ENCODE results near the gene ASCC3. TPM values are rescaled to one million over a fixed set of nuclear protein-coding genes. Genes with fewer than 3 reads are reported as not detected.
A peak's percentile ranks its signal among the peaks of the same experiment; 100 is the strongest.

The ASCC3 gene
- total RNA-seq, 1 donor from 2014 or later, result 57.9 TPM

DNA sequence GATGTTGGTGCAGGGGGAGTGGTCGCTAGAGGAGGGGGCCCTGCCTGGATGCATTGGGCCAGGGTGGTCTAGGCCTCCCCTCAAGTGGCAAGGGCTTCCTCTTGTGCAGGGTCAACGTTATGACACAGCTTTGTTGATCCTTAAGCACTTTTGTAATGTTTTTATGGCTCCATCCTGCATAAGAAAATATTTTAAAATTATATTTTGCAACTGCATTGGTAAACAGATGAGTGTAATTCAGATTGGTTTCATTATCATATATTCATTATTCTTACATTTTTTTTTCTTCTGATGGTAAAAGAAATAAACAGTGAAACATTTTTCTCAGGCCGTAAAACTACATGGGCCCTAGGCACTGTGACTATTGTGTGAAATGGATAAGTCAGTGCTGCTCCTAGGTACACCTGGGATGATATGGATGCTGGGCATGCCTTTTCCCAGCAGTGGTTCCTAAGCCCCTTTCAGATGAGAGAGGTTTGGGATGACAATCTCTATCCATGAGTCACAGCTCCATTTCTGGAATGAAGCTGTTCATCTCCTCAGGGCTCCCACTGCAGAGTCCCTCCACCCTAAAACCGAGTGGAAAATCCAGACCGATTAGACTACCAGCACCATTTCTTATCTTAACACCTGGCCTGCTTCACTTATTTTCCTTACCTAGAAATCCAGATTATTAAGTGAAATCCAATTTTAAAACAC is 410.6 kb downstream of the ASCC3 start:
- H3K36me3 Mint-ChIP-seq (ENCODE audit: low read depth, unreplicated experiment), result no peaks in the 10 kb centered on the region
- H3K4me3 Mint-ChIP-seq (ENCODE audit: unreplicated experiment), result no peak overlapping the region
- H3K27me3 Mint-ChIP-seq (ENCODE audit: unreplicated experiment), result peaks cover 26% of the 10 kb centered on the region
- H3K4me1 Mint-ChIP-seq (ENCODE audit: unreplicated experiment), result peaks cover 14% of the 10 kb centered on the region
- TF ChIP-seq, protein P1, sequence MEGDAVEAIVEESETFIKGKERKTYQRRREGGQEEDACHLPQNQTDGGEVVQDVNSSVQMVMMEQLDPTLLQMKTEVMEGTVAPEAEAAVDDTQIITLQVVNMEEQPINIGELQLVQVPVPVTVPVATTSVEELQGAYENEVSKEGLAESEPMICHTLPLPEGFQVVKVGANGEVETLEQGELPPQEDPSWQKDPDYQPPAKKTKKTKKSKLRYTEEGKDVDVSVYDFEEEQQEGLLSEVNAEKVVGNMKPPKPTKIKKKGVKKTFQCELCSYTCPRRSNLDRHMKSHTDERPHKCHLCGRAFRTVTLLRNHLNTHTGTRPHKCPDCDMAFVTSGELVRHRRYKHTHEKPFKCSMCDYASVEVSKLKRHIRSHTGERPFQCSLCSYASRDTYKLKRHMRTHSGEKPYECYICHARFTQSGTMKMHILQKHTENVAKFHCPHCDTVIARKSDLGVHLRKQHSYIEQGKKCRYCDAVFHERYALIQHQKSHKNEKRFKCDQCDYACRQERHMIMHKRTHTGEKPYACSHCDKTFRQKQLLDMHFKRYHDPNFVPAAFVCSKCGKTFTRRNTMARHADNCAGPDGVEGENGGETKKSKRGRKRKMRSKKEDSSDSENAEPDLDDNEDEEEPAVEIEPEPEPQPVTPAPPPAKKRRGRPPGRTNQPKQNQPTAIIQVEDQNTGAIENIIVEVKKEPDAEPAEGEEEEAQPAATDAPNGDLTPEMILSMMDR (IDR thresholded peaks at IDR 0.05; ENCODE audit: unreplicated experiment), result no peak
- no peak for DNase-seq (ENCODE audit: low spot score)
- H3K9me3 Mint-ChIP-seq (ENCODE audit: unreplicated experiment), result no peaks in the 10 kb centered on the region
- no peak overlapping the region for H3K27ac Mint-ChIP-seq (ENCODE audit: unreplicated experiment)

DNA sequence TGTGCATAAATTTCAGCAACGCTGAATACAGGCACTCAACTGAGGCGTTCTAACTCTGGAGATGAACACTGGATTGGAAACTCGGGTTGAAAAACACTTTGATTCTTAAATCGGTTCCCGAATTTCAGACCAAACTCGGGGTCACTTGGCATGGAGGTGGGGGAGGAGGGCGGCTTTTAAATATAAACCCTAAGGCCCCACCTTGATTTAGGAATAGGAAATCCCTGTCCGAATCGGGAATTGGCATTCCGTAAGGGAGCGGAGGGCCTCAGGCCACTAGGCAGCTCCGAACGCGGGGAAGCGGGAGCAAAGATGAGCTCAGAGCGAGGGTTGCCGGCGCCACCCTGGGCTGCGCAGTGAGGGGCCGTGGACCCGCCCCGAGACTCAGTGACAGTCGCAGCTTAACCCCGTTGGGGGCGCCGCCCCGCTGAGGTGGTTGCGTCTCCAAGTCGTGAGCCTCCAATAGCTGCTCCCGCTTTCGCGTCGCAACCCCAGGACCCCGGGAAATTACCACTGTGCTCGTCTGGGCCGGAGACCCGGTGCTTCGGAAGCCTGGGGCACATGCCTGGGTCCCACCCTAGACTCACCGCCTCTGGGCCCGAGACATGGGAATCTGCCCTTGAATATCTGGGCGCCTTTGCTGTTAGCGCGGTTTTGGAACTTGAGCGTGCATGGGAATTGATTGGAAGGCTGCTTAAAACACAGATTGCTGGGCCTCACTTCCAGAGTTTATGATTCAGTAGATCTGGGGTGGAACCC is 411.8 kb downstream of the ASCC3 start:
- TF ChIP-seq, protein P1 (IDR thresholded peaks at IDR 0.05; ENCODE audit: unreplicated experiment), result no peak
- Mint-ChIP-seq H3K27me3 (ENCODE audit: unreplicated experiment) (peaks cover 31% of the 10 kb centered on the region), H3K4me3 (ENCODE audit: unreplicated experiment) (no peak overlapping the region), H3K9me3 (ENCODE audit: unreplicated experiment) (no peaks in the 10 kb centered on the region), H3K27ac (ENCODE audit: unreplicated experiment) (no peak overlapping the region), H3K4me1 (ENCODE audit: unreplicated experiment) (peaks cover 14% of the 10 kb centered on the region), H3K36me3 (ENCODE audit: low read depth, unreplicated experiment) (no peaks in the 10 kb centered on the region)
- peak; percentile 27 for DNase-seq (ENCODE audit: low spot score)

DNA sequence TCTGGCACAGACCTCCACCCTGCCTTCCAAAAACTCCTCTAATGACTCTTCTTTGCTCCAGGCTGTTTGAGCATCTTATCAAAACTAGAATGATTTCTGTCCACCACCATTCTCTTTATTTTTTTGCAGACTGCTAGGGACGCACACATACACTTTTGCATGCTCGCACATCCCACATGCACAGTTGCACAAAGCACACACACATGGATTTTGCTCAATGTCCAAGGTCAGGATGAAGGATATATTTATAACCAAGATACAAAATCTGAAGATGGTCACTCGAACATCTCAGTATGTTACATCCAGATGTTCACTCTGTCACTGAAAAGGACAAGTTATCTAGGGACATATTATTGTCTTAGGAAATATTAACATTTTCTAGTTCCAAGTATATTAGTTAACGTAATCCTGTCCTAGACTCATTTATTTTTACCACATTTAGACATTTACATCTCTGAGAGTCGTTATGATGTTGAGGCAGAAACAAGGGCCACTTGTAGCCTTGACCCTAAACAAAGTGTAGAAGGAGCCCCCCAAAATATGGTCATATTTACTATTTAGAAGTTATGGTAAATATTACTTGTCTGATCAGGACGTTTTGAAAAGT is 413.0 kb downstream of the ASCC3 start:
- H3K36me3 Mint-ChIP-seq (ENCODE audit: low read depth, unreplicated experiment), result no peaks in the 10 kb centered on the region
- no peak overlapping the region for H3K27ac Mint-ChIP-seq (ENCODE audit: unreplicated experiment)
- no peak overlapping the region for H3K4me3 Mint-ChIP-seq (ENCODE audit: unreplicated experiment)
- peaks cover 38% of the 10 kb centered on the region for H3K27me3 Mint-ChIP-seq (ENCODE audit: unreplicated experiment)
- no peaks in the 10 kb centered on the region for H3K9me3 Mint-ChIP-seq (ENCODE audit: unreplicated experiment)
- TF ChIP-seq, protein P1 (IDR thresholded peaks at IDR 0.05; ENCODE audit: unreplicated experiment), result no peak
- no peak for DNase-seq (ENCODE audit: low spot score)
- peaks cover 21% of the 10 kb centered on the region for H3K4me1 Mint-ChIP-seq (ENCODE audit: unreplicated experiment)

DNA sequence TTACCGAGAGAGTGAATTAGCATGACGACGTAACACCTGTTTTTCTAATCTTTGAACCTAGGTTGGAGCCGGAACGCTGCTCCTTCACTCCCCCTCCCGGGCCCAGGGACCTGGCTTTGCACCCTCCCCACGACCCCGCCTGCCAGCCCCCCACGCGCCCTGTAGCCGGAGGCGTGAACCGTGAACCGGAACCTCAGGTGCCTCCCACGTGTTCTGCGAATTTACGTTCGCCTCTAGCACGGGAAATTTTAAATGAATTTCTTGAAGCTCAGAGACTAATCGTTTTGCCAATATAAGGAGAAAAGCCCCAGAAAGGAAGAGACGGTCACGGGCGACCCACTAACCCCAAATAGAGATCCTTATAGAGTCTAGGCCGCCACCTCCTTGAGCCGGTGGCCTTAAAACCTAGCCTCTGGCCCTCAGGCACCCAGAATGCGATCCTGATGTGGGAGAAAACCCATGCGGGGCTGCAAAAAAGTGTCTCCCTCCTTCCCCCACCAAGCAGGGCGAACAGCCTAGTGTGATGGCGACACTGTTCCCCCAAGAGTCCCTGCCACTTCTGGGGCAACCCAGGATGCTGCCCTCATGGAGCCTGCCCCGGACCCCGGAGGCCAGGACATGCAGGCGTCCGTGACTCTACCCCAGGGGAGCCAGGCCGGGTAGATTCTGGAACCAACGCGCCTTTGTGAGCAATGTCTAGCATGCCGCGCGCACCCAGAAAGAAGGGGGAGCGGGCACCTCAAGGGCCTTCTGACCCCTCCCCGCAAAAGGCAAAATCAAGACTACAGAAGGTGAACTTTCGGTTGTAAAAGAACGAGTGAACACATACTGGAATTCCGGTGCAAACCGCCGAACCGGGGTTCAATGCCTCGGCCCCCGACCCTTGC is 413.8 kb downstream of the ASCC3 start:
- Mint-ChIP-seq H3K4me1 (ENCODE audit: unreplicated experiment) (peaks cover 22% of the 10 kb centered on the region), H3K9me3 (ENCODE audit: unreplicated experiment) (no peaks in the 10 kb centered on the region), H3K27me3 (ENCODE audit: unreplicated experiment) (peaks cover 44% of the 10 kb centered on the region), H3K27ac (ENCODE audit: unreplicated experiment) (no peak overlapping the region), H3K36me3 (ENCODE audit: low read depth, unreplicated experiment) (no peaks in the 10 kb centered on the region), H3K4me3 (ENCODE audit: unreplicated experiment) (no peak overlapping the region)
- TF ChIP-seq, protein P1 (IDR thresholded peaks at IDR 0.05; ENCODE audit: unreplicated experiment), result no peak
- no peak for DNase-seq (ENCODE audit: low spot score)

Measured in endothelial cell (in vitro differentiated cells).